GM18951 (cell line): ENCODE measurements around the gene DDI2.
"Not testable (repeated sequence)": the region's sequence is repeated elsewhere in the genome, so short reads cannot be mapped to it uniquely, and the experiment has no call there.

Experiments
- POLR2A ChIP-seq: IDR thresholded peaks from 4 replicates; pipeline ENCODE4 v1.6.1; 2011; ENCODE audit warnings: mild to moderate bottlenecking; ENCODE audit not compliant: insufficient read length, insufficient read depth; ENCODE audit errors: extremely low read depth
- in situ Hi-C: fragments of 300-500 bp; cut with MboI; formaldehyde crosslinking; loops from one replicate; pipeline ENCODE4 v1.12.0; 2022; ENCODE audit warnings: low sequenced_read_pairs, mixed read lengths, inconsistent platforms; ENCODE audit not compliant: unreplicated experiment

Gene DDI2

DNA sequence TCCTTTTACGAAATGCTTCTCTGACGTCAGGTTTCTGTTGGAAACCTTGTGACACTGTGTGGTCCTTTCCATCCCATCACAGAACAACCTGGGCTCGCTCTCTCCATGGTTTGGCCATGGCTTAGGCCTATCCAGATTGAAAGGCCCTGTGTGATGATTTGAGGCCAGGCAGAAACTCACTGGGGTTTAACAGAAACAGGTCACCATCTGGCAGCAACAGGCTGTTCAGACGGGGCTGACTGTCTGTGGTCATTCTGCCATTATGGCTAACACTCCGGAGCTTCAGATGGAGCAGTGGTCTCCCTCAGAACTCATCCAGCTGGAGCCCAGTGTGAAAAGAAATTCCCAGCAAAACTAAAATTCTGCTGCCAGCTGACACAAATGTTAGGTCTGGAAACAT is 76.1 kb downstream of the DDI2 start:
- TF ChIP-seq POLR2A, result no peak
- in situ Hi-C loops, result no loop called here

GRCh38 chr1:15696956-15697521 is 79.8 kb downstream of the DDI2 start:
- in situ Hi-C loops, result no loop called here
- TF ChIP-seq POLR2A, result peak; percentile 59

DNA sequence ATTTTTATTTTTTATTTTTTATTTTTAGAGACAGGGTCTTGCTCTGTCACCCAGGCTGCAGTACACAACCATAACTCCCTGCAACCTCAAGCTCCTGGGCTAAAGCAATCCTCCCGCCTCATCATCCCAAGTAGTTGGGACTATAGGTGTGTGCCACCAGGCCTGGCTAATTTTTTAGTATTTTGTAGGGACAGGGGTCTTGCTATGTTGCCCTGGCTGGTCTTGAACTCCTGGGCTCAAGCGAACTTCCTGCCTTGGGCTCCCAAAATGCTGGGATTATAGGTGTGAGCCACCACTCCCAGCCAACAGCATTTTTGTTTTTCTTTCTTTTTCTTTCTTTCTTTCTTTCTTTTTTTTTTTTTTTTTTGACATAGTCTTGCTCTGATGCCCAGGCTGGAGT is 80.9 kb downstream of the DDI2 start:
- in situ Hi-C loops, result no loop called here
- no peak for TF ChIP-seq POLR2A

- in situ Hi-C loops, result not testable (repeated sequence)
These were observed 82.1 kb downstream of the DDI2 start for GRCh38 chr1:15699321-15699720.

DNA sequence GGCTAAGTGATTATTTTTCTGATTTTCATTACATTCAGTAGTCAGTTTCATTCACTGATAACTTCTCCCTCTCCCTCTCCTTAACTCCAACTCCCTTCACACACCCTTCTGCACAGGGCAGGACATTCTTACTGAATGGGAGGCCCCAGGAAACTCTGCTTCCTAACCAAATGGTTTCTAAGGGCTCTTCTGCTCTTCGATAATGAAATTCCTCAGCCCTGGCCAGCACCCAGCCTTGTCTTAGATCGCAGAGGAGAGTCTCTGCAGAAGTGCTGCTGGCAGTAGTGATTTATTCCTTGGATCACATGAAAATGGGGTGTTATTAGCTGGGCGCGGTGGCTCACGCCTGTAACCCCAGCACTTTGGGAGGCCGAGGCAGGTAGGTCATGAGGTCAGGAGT is 83.2 kb downstream of the DDI2 start:
- no peak for TF ChIP-seq POLR2A
- in situ Hi-C loops, result no loop called here

GRCh38 chr1:15701784-15702183 is 84.5 kb downstream of the DDI2 start:
- in situ Hi-C loops, result no loop called here
- no peak for TF ChIP-seq POLR2A

- no peak for TF ChIP-seq POLR2A
- in situ Hi-C loops, result no loop called here
These were observed 85.7 kb downstream of the DDI2 start for GRCh38 chr1:15702722-15703550.

DNA sequence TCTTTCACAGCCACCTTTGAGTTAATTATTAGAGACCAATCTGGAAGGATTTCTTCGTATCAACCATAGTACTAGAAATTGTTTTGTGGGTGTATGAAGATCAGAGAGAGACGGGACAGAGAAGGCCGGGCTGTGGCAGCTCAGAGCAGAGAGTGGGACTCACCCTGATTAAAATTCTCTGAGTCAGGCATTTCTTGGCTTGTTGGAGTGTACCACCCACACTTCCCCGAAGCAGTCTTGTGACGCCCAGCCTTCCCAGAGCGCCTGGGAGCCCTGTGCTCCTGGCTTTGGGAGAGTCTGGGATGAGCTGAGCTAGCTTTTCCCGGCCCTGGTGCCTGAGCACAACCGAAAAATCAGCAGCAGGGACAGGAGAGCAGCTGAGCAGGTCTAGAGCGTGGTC is 86.3 kb downstream of the DDI2 start:
- TF ChIP-seq POLR2A, result no peak
- in situ Hi-C loops, result no loop called here

- in situ Hi-C loops, result no loop called here
- no peak for TF ChIP-seq POLR2A
These were observed 87.4 kb downstream of the DDI2 start for GRCh38 chr1:15704526-15705183.

DNA sequence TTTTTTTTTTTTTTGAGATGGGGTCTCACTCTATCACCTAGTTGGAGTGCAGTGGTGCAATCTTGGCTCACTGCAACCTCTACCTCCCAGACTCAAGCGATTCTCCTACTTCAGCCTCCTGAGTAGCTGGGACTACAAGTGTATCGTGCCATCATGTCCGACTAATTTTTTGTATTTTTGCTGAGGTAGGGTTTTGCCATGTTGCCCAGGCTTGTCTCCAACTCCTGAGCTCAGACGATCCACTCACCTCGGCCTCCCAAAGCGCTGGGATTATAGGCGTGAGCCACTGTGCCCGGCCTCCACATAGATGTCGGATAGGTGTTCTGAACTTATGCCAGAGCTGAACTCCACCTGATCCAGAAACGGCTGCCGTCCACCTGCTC is 87.9 kb downstream of the DDI2 start:
- in situ Hi-C loops, result no loop called here
- TF ChIP-seq POLR2A, result no peak

- in situ Hi-C loops, result no loop called here
These were observed 89.5 kb downstream of the DDI2 start for GRCh38 chr1:15706751-15707150.

DNA sequence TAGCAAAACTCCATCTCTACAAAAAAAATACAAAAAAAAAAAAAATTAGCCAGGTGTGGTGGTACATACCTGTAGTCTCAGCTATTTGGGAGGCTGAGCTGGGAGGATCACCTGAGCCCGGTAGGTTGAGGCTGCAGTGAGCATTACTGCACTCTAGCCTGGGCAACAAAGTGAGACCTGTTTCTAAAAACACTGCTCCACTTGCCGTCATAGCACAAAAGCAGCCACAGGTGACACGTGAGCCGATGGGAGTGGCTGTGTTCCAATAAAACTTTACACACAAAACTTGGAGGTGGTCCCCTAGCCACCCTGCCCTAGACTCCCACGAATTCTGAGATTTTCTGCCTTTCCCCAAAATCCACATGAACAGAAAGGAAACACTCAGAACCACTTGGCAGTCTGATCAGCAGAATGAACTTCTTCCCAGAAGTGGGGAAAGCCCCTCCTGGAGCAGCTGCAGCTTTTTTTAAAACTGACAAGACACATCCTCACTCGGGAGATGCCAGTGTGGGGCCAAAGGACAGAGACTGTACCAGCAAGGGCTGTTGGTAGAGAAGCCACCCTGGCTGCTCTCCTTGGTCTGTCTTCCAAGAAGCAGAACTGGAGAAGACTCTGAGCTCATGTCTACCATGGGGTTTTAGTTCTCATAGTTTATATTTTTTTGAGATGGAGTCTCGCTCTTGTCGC is 90.1 kb downstream of the DDI2 start:
- in situ Hi-C loops, result no loop called here
- no peak for TF ChIP-seq POLR2A

More at GRCh38 chr1:15706751-15707150, 89.5 kb downstream of the DDI2 start:
- no peak for TF ChIP-seq POLR2A

DNA sequence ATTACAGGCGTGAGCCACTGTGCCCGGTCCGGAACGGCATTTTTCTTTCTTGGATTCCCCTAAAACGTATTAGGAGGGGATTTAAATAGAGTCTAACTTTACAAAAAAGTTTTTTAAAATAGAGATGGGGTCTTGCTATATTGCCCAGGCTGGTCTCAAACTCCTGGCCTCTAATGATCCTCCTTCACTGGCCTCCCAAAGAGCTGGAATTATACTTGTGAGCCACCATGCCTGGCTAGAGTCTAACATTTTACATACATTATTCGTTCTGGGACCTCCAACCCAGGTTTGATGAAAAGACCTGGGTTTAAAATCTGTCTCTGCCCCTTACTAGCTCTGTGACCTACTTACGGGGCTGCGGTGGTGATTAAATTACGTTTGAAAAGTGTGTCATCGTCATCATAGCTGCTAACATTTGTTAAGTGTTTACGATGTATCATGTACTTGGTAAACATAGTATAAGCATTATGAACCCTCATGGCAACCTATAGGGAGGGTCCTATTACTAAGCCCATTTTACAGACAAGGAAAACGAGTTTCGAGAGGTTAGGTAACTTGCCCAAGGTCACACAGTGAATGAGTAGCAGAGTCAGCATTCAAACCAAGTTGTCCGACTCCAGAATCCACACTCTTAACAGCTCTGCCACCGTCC is 91.4 kb downstream of the DDI2 start:
- in situ Hi-C loops, result no loop called here
- no peak for TF ChIP-seq POLR2A
